Measurements from ENCODE around the gene OAS2. TPM values are rescaled to one million over a fixed set of nuclear protein-coding genes. Genes with fewer than 3 reads are reported as not detected.

The OAS2 gene
- total RNA-seq, 1 donor from 2014 or later, result 94.2 TPM

DNA sequence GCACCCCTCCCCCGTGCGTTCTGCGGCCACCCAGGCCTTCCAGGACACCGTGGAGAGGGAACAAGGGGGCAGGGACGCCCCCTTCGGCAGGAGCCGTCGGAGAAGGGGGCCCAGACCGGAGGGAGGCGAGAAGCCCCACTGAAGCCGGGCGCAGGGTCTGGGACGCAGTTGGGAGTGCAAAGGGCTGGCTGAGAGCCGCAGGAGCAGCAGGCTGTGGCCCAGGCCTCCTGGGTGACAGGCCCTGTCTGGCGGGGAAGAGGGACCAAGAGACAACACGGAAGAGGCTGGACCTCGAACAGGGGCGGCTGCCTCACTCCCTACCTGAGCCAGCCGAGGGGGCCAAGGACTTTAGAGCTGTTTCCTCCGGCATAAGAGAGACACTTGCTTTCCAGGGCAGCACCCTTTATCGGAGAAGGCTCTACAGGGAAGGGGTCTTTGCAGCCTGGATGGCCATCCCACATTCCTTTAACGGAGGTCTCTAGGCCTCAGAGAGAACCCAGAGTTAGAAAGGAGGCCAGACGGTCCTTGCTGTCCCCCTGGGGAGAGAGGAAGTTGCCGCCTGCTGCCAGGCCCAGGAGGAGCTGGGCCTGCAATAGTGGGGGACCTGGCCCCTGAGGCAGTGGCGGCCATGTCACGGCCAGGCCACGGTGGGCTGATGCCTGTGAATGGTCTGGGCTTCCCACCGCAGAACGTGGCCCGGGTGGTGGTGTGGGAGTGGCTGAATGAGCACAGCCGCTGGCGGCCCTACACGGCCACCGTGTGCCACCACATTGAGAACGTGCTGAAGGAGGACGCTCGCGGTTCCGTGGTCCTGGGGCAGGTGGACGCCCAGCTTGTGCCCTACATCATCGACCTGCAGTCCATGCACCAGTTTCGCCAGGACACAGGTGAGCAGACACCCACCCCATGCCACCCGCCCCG, 79.5 kb downstream of the OAS2 start:
- H3K27me3 Mint-ChIP-seq (ENCODE audit: low read depth, unreplicated experiment), result peaks cover 38% of the 10 kb centered on the region
- H3K9me3 Mint-ChIP-seq (ENCODE audit: unreplicated experiment), result no peaks in the 10 kb centered on the region
- TF ChIP-seq, protein P1, sequence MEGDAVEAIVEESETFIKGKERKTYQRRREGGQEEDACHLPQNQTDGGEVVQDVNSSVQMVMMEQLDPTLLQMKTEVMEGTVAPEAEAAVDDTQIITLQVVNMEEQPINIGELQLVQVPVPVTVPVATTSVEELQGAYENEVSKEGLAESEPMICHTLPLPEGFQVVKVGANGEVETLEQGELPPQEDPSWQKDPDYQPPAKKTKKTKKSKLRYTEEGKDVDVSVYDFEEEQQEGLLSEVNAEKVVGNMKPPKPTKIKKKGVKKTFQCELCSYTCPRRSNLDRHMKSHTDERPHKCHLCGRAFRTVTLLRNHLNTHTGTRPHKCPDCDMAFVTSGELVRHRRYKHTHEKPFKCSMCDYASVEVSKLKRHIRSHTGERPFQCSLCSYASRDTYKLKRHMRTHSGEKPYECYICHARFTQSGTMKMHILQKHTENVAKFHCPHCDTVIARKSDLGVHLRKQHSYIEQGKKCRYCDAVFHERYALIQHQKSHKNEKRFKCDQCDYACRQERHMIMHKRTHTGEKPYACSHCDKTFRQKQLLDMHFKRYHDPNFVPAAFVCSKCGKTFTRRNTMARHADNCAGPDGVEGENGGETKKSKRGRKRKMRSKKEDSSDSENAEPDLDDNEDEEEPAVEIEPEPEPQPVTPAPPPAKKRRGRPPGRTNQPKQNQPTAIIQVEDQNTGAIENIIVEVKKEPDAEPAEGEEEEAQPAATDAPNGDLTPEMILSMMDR (IDR thresholded peaks at IDR 0.05; ENCODE audit: insufficient read depth, low read depth, low read length), result no peak
- TF ChIP-seq EZH2 (IDR thresholded peaks at IDR 0.05; ENCODE audit: insufficient read depth, low read length), result peak; percentile 2
- Histone ChIP-seq H4K20me1 (ENCODE audit: insufficient read depth, low read length) (peaks cover 4% of the 10 kb centered on the region), H3K9me3 (ENCODE audit: insufficient read depth, low read depth, low read length) (no peaks in the 10 kb centered on the region), H3K4me3 (ENCODE audit: insufficient read depth, low read depth, low read length) (no peak overlapping the region), H3K4me1 (ENCODE audit: insufficient read depth, low read length) (no peaks in the 10 kb centered on the region), H3K27me3 (ENCODE audit: insufficient read depth, low read length) (peaks cover 52% of the 10 kb centered on the region), H3K9ac (ENCODE audit: low read length) (no peak overlapping the region), H3K79me2 (ENCODE audit: insufficient read depth, low read length) (no peaks in the 10 kb centered on the region), H2AFZ (ENCODE audit: low read depth, low read length) (no peak overlapping the region), H3K36me3 (ENCODE audit: insufficient read depth, low read length) (no peaks in the 10 kb centered on the region), H3K27ac (ENCODE audit: low read depth, low read length) (no peak overlapping the region), H3K4me2 (ENCODE audit: low read length) (no peak overlapping the region)
- FAIRE-seq (no peak), DNase-seq (ENCODE audit: low read depth) (no peak)
- no peak overlapping the region for H3K27ac Mint-ChIP-seq (ENCODE audit: unreplicated experiment)
- peak overlapping the region; percentile 52 for H3K4me3 Mint-ChIP-seq (ENCODE audit: unreplicated experiment)
- H3K36me3 Mint-ChIP-seq (ENCODE audit: low read depth, unreplicated experiment), result no peaks in the 10 kb centered on the region
- no peaks in the 10 kb centered on the region for H3K4me1 Mint-ChIP-seq (ENCODE audit: low read depth, unreplicated experiment)

DNA sequence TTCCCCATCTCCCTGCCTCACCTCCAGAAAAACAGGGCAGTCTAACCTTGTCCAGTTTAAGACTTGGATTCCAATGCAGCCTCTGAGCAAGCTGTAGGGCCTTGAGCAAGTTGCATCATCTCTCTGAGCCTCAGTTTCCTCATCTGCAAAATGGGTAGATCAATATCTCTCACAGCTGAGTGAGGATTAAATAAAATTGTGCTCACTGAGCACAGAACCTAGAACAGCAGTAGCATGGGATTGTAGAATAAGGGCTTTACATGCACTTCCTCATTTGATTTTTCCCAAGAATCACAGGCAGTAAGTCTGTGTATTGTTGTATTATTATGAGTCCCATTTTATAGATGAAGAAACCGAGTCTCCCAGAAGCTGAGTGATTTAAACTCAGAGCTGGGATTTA, 80.2 kb downstream of the OAS2 start:
- TF ChIP-seq, protein P1 (IDR thresholded peaks at IDR 0.05; ENCODE audit: insufficient read depth, low read depth, low read length), result no peak
- no peak for TF ChIP-seq EZH2 (IDR thresholded peaks at IDR 0.05; ENCODE audit: insufficient read depth, low read length)
- H3K4me3 ChIP-seq (ENCODE audit: insufficient read depth, low read depth, low read length), result no peak overlapping the region
- no peak overlapping the region for H2AFZ ChIP-seq (ENCODE audit: low read depth, low read length)
- no peaks in the 10 kb centered on the region for H3K36me3 ChIP-seq (ENCODE audit: insufficient read depth, low read length)
- no peaks in the 10 kb centered on the region for H3K36me3 Mint-ChIP-seq (ENCODE audit: low read depth, unreplicated experiment)
- no peak overlapping the region for H3K4me3 Mint-ChIP-seq (ENCODE audit: unreplicated experiment)
- H3K27me3 Mint-ChIP-seq (ENCODE audit: low read depth, unreplicated experiment), result peaks cover 35% of the 10 kb centered on the region
- H4K20me1 ChIP-seq (ENCODE audit: insufficient read depth, low read length), result peaks cover 4% of the 10 kb centered on the region
- no peaks in the 10 kb centered on the region for H3K79me2 ChIP-seq (ENCODE audit: insufficient read depth, low read length)
- no peaks in the 10 kb centered on the region for H3K4me1 ChIP-seq (ENCODE audit: insufficient read depth, low read length)
- no peak overlapping the region for H3K4me2 ChIP-seq (ENCODE audit: low read length)
- no peak for FAIRE-seq
- H3K4me1 Mint-ChIP-seq (ENCODE audit: low read depth, unreplicated experiment), result no peaks in the 10 kb centered on the region
- no peak for DNase-seq (ENCODE audit: low read depth)
- H3K9me3 ChIP-seq (ENCODE audit: insufficient read depth, low read depth, low read length), result no peaks in the 10 kb centered on the region
- no peak overlapping the region for H3K27ac Mint-ChIP-seq (ENCODE audit: unreplicated experiment)
- no peak overlapping the region for H3K27ac ChIP-seq (ENCODE audit: low read depth, low read length)
- H3K9ac ChIP-seq (ENCODE audit: low read length), result no peak overlapping the region
- H3K27me3 ChIP-seq (ENCODE audit: insufficient read depth, low read length), result peaks cover 49% of the 10 kb centered on the region
- H3K9me3 Mint-ChIP-seq (ENCODE audit: unreplicated experiment), result no peaks in the 10 kb centered on the region

DNA sequence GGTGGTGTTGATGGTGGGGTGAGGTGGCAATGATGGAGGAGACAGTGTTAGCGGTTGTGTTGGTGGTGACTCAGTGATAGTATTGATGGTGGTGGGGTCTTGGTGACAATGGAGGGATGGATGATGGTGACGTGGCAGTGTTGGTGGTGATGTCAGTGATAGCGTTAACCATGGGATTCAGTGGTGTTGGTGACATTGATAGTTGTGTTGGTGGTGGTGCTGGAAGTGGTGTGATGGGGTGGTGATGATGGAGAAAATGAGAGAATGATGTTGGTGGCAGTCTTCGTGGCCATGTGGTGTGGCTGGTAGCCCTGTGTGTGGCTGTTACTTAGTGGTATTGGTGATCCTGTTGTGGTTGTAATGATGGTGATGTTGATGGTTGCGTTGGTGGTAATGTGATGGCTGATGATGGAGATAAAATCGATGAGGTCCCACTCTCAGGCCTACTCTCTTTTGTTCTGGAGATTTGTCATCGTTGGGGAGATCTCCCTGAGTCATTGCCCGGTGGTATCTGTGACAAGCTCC, 80.8 kb downstream of the OAS2 start:
- Mint-ChIP-seq H3K27ac (ENCODE audit: unreplicated experiment) (no peak overlapping the region), H3K9me3 (ENCODE audit: unreplicated experiment) (no peaks in the 10 kb centered on the region), H3K36me3 (ENCODE audit: low read depth, unreplicated experiment) (no peaks in the 10 kb centered on the region), H3K4me3 (ENCODE audit: unreplicated experiment) (no peak overlapping the region), H3K4me1 (ENCODE audit: low read depth, unreplicated experiment) (no peaks in the 10 kb centered on the region), H3K27me3 (ENCODE audit: low read depth, unreplicated experiment) (peaks cover 32% of the 10 kb centered on the region)
- Histone ChIP-seq H2AFZ (ENCODE audit: low read depth, low read length) (no peak overlapping the region), H3K27me3 (ENCODE audit: insufficient read depth, low read length) (peaks cover 48% of the 10 kb centered on the region), H3K27ac (ENCODE audit: low read depth, low read length) (no peak overlapping the region), H3K79me2 (ENCODE audit: insufficient read depth, low read length) (no peaks in the 10 kb centered on the region), H3K4me1 (ENCODE audit: insufficient read depth, low read length) (no peaks in the 10 kb centered on the region), H3K36me3 (ENCODE audit: insufficient read depth, low read length) (no peaks in the 10 kb centered on the region), H3K9ac (ENCODE audit: low read length) (no peak overlapping the region), H4K20me1 (ENCODE audit: insufficient read depth, low read length) (peaks cover 4% of the 10 kb centered on the region), H3K9me3 (ENCODE audit: insufficient read depth, low read depth, low read length) (no peaks in the 10 kb centered on the region), H3K4me3 (ENCODE audit: insufficient read depth, low read depth, low read length) (no peak overlapping the region), H3K4me2 (ENCODE audit: low read length) (no peak overlapping the region)
- FAIRE-seq, result no peak
- no peak for DNase-seq (ENCODE audit: low read depth)
- TF ChIP-seq EZH2 (IDR thresholded peaks at IDR 0.05; ENCODE audit: insufficient read depth, low read length), result no peak
- TF ChIP-seq, protein P1 (IDR thresholded peaks at IDR 0.05; ENCODE audit: insufficient read depth, low read depth, low read length), result no peak
